Pons (tissue), 1 donor: ENCODE data around the gene TUBGCP2.

Experiments
- DNase-seq: peaks from one replicate; pipeline ENCODE4 v3.0.0-alpha.2; 2016; ENCODE audit warnings: low spot score

Gene TUBGCP2

DNA sequence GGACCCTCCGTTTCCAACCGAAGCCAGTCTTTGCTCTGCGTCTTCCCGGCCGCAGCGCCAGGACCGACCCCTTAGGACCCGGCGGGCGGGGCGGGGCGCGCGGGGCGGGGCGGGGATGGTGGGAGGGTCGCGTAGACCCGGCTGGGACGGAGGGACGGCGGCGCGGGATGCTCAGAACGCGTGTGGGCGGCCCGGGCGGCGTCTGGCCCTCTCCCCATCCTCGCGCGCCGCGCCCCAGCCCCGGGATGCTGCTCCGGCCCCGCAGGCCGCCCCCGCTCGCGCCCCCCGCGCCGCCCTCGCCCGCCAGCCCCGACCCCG lies 78.7 kb downstream of the TUBGCP2 start, which contains the start of gene UTF1:
Gene UTF1, plus strand, starts transcription at position 174 of the 318 bp plus-strand sequence. Its CDS starts 72 bp downstream, at position 246.
- DNase-seq = no peak

DNA sequence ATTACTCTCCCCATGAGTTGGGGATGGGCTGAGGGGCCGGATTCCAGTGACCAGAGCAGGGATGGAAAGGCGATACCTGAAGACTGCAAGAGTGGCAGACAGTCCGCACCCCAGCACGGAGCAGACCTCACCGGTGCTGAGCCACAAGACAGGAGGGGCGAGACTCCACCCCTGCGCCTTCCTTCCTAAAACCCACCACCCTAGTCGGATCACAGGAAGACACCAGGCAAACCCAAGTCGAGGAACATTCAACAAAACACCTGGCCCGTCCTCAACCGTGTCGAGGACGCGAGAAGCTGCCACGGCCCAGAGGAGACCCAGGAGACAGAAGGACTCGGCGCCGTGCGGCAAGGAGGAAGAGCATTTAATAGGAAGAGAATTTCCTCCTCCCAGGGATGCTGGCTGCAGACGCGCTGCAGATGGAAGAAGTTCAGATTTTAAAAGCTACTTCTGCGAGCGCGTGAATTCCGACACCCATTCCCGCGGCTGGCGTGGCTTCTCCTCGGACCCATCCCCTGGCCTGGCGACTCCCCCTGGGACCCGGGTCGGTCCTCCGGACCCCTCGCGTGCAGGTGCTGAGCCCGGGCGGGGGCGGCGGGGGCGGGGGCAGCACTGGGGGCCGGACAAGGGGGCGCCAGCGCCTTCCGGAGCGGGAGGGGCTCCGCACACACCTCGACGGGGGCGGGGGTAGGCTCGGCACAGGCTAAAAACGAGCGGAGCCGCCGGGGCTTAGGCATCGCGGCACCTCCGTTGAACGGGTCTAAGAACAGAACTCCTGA lies 79.2 kb downstream of the TUBGCP2 start:
- DNase-seq = no peak
